Esophagus squamous epithelium (tissue), 4 donors: ENCODE measurements around the gene UBASH3A.

Experiments
- CTCF ChIP-seq, 6 experiments: fragments of 450-650 bp in 4 of 6; fragments of 200-600 bp in 2 of 6; sonication (generic) in 2 of 6; IDR thresholded peaks; one replicate each; pipeline ENCODE4 v1.5.1; 2016 to 2019; ENCODE audit warnings: antibody characterized with exemption in 6 of 6, mild to moderate bottlenecking in 4 of 6, moderate library complexity in 4 of 6
- POLR2A ChIP-seq, 4 donors: fragments of 450-650 bp; IDR thresholded peaks; one replicate each; pipeline ENCODE4 v1.6.1; 2017; ENCODE audit warnings: antibody characterized with exemption in 4 of 4, mild to moderate bottlenecking in 4 of 4, moderate library complexity in 3 of 4

- no peak for TF ChIP-seq CTCF (IDR thresholded peaks at IDR 0.05)
- TF ChIP-seq POLR2A (IDR thresholded peaks at IDR 0.05): no peak
These were observed 32.1 kb downstream of the UBASH3A start for GRCh38 chr21:42435833-42436232.
